Measurements from ENCODE around the gene KANK2.

KANK2 gene

GRCh38 chr19:11197291-11198174 is at the start of gene KANK2:
KANK2 (minus strand) TSS chr19:11197545; CDS start chr19:11194511, 3,034 bp downstream.
- DNase-seq, result peak; percentile 76

GRCh38 chr19:11246941-11247340 is 49.6 kb upstream of the KANK2 start:
- DNase-seq, result no peak

- DNase-seq, result no peak
Observed at GRCh38 chr19:11244846-11245589, 47.7 kb upstream of the KANK2 start.

- no peak for DNase-seq
Observed at GRCh38 chr19:11243798-11244169, 46.4 kb upstream of the KANK2 start.

GRCh38 chr19:11242864-11243797 is 45.8 kb upstream of the KANK2 start:
- peak; percentile 90 for DNase-seq

- no peak for DNase-seq
Observed at GRCh38 chr19:11242025-11242424, 44.7 kb upstream of the KANK2 start.

- DNase-seq, result no peak
Observed at GRCh38 chr19:11240008-11240444, 42.7 kb upstream of the KANK2 start.

GRCh38 chr19:11239377-11240000 is 42.1 kb upstream of the KANK2 start, which contains the start of gene ANGPTL8:
ANGPTL8 (plus strand) TSS chr19:11239619; CDS start chr19:11239638, 19 bp downstream.
- DNase-seq, result no peak

GRCh38 chr19:11238781-11239376 is 41.5 kb upstream of the KANK2 start:
- DNase-seq, result no peak

GRCh38 chr19:11238041-11238440 is 40.7 kb upstream of the KANK2 start:
- DNase-seq, result no peak

GRCh38 chr19:11237321-11237720 is 40.0 kb upstream of the KANK2 start:
- no peak for DNase-seq

GRCh38 chr19:11236324-11237301 is 39.3 kb upstream of the KANK2 start:
- no peak for DNase-seq

GRCh38 chr19:11234486-11235075 is 37.2 kb upstream of the KANK2 start:
- DNase-seq, result no peak

GRCh38 chr19:11233073-11233472 is 35.7 kb upstream of the KANK2 start:
- DNase-seq, result no peak

GRCh38 chr19:11232555-11232954 is 35.2 kb upstream of the KANK2 start:
- DNase-seq, result no peak

GRCh38 chr19:11230621-11231386 is 33.5 kb upstream of the KANK2 start:
- no peak for DNase-seq

GRCh38 chr19:11227195-11227886 is 30.0 kb upstream of the KANK2 start:
- no peak for DNase-seq

- no peak for DNase-seq
Observed at GRCh38 chr19:11226716-11227166, 29.4 kb upstream of the KANK2 start.

- DNase-seq, result no peak
Observed at GRCh38 chr19:11225815-11226214, 28.5 kb upstream of the KANK2 start.
